Measurements from ENCODE around the gene ARHGAP26. TPM values are rescaled to one million over a fixed set of nuclear protein-coding genes. Genes with fewer than 3 reads are reported as not detected.

Gene ARHGAP26
- total and polyA plus RNA-seq, 2 of the 4 experiments (the other 2 are of a cell fraction) = 0.54 to 0.56 TPM

DNA sequence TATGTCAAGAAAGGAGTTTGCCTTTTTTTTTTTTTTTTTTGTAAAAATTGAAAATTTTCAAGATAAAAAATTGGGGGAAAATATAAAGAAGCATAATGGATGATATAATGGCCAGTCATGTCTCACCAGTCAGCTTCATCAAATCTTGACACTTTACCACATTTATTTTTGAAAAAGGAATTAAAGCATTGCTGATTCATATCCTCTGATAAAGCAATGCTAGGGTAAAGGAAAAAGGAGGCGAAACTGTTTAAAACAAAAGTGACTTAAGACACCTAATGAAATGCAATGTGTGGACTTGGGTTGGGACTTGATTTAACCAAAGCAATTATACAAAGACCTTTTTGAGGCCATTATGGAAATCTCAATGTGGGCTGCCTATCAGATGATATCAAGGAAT lies 208.5 kb downstream of the ARHGAP26 start:
- ChIA-PET CTCF (interaction anchor here (0.6 kb wide), 1 partner anchor 266 kb away, joined by 4 read pairs; no protein-coding TSS in a partner anchor), POLR2A (ENCODE audit: unreplicated experiment) (interaction anchor here (0.6 kb wide), 1 partner anchor 382 kb away, joined by 6 read pairs; no protein-coding TSS in a partner anchor)
- peak; percentile 31 for DNase-seq

More for the DNA sequence above, 208.5 kb downstream of the ARHGAP26 start:
- Histone ChIP-seq H2BK5ac (ENCODE audit: low read depth, low read length, poor library complexity, severe bottlenecking) (no peak overlapping the region), H3K4me1 (ENCODE audit: control insufficient read depth, insufficient read depth, low read length) (peaks cover 28% of the 10 kb centered on the region), H3K23ac (ENCODE audit: low read depth, low read length) (no peak overlapping the region), H2AFZ (replicated peaks; ENCODE audit: low read length, poor library complexity) (no peak overlapping the region), H2AK9ac (replicated peaks; ENCODE audit: low read depth, low read length, poor library complexity) (no peak overlapping the region), H2BK15ac (ENCODE audit: low read depth, low read length) (no peak overlapping the region), H3K9me1 (ENCODE audit: insufficient read depth, low read length) (peaks cover 30% of the 10 kb centered on the region), H3K4ac (ENCODE audit: low read depth, low read length) (no peak overlapping the region), H3K9ac (ENCODE audit: low read depth, low read length) (no peak overlapping the region), H3K9me3 (ENCODE audit: control insufficient read depth, insufficient read depth, low read length) (no peaks in the 10 kb centered on the region), H3K56ac (ENCODE audit: extremely low read depth, insufficient read depth, low read length) (no peak overlapping the region), H3K27me3 (ENCODE audit: control insufficient read depth, insufficient read depth, low read length) (no peaks in the 10 kb centered on the region), H4K20me1 (ENCODE audit: insufficient read depth, low read length) (no peaks in the 10 kb centered on the region), H3K79me1 (ENCODE audit: low read depth in 1 of 2, low read length in 2 of 2) (no peaks in the 10 kb centered on the region; a peak in 1 of 4 replicates), H3K4me3 (ENCODE audit: insufficient read depth, low read depth, low read length) (no peak overlapping the region), H3K36me3 (ENCODE audit: control insufficient read depth, insufficient read depth, low read length) (no peaks in the 10 kb centered on the region), H3K14ac (replicated peaks; ENCODE audit: low read depth, low read length) (no peak overlapping the region), H3K4me2 (ENCODE audit: low read depth, low read length) (no peak overlapping the region), H4K5ac (ENCODE audit: low read depth, low read length) (no peak overlapping the region), H2BK120ac (ENCODE audit: low read depth, low read length) (no peak overlapping the region), H2AK5ac (ENCODE audit: low read depth, low read length) (no peak overlapping the region), H4K8ac (ENCODE audit: low read depth in 2 of 2, low read length in 2 of 2) (no peak overlapping the region), H2BK20ac (ENCODE audit: low read depth, low read length) (no peak overlapping the region), H4K91ac (ENCODE audit: insufficient read depth, low read depth, low read length) (no peak overlapping the region), H3K27ac (ENCODE audit: insufficient read depth, low read length) (no peak overlapping the region), H3K18ac (ENCODE audit: low read depth, low read length) (no peak overlapping the region)
- dilution Hi-C loops (cut with HindIII; ENCODE audit: low sequenced_read_pairs, unreplicated experiment) (no loop called here), intact Hi-C loops (cut with micrococcal nuclease) (no loop called here), in situ Hi-C loops (cut with MboI; ENCODE audit: low sequenced_read_pairs) (no loop called here)
- BruUV-seq (replicated peaks) = no TSS peak
- no peak for ATAC-seq (ENCODE audit: low read depth)
- no peak for TF ChIP-seq MAFK (IDR thresholded peaks at IDR 0.05; ENCODE audit: low read depth, low read length)
- TF ChIP-seq FOS (IDR thresholded peaks at IDR 0.05; ENCODE audit: low read depth, low read length) = no peak
- TF ChIP-seq RAD21 (IDR thresholded peaks at IDR 0.05; ENCODE audit: low read length) = no peak
- no peak for TF ChIP-seq MAZ (IDR thresholded peaks at IDR 0.05; ENCODE audit: borderline replicate concordance, low read depth, low read length)
- TF ChIP-seq BHLHE40 (IDR thresholded peaks at IDR 0.05; ENCODE audit: low read depth, low read length) = no peak
- TF ChIP-seq RFX5 (IDR thresholded peaks at IDR 0.05; ENCODE audit: low read depth, low read length) = no peak
- no peak for TF ChIP-seq MXI1 (IDR thresholded peaks at IDR 0.05; ENCODE audit: borderline replicate concordance, low read depth, low read length)
- no peak for TF ChIP-seq SMC3 (IDR thresholded peaks at IDR 0.05; ENCODE audit: low read depth, low read length)
- TF ChIP-seq CEBPB (IDR thresholded peaks at IDR 0.05; ENCODE audit: low read depth, low read length) = no peak
- no peak for TF ChIP-seq POLR2A (IDR thresholded peaks at IDR 0.05; ENCODE audit: low read depth, low read length)
- TF ChIP-seq, protein P1, sequence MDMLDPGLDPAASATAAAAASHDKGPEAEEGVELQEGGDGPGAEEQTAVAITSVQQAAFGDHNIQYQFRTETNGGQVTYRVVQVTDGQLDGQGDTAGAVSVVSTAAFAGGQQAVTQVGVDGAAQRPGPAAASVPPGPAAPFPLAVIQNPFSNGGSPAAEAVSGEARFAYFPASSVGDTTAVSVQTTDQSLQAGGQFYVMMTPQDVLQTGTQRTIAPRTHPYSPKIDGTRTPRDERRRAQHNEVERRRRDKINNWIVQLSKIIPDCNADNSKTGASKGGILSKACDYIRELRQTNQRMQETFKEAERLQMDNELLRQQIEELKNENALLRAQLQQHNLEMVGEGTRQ (IDR thresholded peaks at IDR 0.05; ENCODE audit: low read depth, low read length) = no peak
- no peak for TF ChIP-seq CHD1 (IDR thresholded peaks at IDR 0.05; ENCODE audit: low read depth, low read length)
- TF ChIP-seq, protein P2, sequence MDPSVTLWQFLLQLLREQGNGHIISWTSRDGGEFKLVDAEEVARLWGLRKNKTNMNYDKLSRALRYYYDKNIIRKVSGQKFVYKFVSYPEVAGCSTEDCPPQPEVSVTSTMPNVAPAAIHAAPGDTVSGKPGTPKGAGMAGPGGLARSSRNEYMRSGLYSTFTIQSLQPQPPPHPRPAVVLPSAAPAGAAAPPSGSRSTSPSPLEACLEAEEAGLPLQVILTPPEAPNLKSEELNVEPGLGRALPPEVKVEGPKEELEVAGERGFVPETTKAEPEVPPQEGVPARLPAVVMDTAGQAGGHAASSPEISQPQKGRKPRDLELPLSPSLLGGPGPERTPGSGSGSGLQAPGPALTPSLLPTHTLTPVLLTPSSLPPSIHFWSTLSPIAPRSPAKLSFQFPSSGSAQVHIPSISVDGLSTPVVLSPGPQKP (IDR thresholded peaks at IDR 0.05; ENCODE audit: borderline replicate concordance, low read depth, low read length) = no peak
- no peak for TF ChIP-seq RCOR1 (IDR thresholded peaks at IDR 0.05; ENCODE audit: insufficient replicate concordance, low read length)
- TF ChIP-seq, protein P3, sequence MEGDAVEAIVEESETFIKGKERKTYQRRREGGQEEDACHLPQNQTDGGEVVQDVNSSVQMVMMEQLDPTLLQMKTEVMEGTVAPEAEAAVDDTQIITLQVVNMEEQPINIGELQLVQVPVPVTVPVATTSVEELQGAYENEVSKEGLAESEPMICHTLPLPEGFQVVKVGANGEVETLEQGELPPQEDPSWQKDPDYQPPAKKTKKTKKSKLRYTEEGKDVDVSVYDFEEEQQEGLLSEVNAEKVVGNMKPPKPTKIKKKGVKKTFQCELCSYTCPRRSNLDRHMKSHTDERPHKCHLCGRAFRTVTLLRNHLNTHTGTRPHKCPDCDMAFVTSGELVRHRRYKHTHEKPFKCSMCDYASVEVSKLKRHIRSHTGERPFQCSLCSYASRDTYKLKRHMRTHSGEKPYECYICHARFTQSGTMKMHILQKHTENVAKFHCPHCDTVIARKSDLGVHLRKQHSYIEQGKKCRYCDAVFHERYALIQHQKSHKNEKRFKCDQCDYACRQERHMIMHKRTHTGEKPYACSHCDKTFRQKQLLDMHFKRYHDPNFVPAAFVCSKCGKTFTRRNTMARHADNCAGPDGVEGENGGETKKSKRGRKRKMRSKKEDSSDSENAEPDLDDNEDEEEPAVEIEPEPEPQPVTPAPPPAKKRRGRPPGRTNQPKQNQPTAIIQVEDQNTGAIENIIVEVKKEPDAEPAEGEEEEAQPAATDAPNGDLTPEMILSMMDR (conservative IDR thresholded peaks at IDR 0.05; ENCODE audit: low read depth, low read length) = no peak
- no peak for TF ChIP-seq NFE2L2 (IDR thresholded peaks at IDR 0.05; ENCODE audit: low read depth, low read length)
- no CpG with 5 or more reads among the region's 1 CpG for WGBS, 2 experiments (ENCODE audit: extremely low coverage in 2 of 2, insufficient read length in 1 of 2)
